HG03108 (cell line): ENCODE data around the gene FUZ.
A peak's percentile ranks its signal among the peaks of the same experiment; 100 is the strongest.

Experiments
- ATAC-seq: cut with Tn5 transposase; IDR thresholded peaks from one replicate; pipeline ENCODE4 v1.9.1; 2021; ENCODE audit warnings: moderate library complexity; ENCODE audit not compliant: unreplicated experiment

Gene FUZ

DNA sequence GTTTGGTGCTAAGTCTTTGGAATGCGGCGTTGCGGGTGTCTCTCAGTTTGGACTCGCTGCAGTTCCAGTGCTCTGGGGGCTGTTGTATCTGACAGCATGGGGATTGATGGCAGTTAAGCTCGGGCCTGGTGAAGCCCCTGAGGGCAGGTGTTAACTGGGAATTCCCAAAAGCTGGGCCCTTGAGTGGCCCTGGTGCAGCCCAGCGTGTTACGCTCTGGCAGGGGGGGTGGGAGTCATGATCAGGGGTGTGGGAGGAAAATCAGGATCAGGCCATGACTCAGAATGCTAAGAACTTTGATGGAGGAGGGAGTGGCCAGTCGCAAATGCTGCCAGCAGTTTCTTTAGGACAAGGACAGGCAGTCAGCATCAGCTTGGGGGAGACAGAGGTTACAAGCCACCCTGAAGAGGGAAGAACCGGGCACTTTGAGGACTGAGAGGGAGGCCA is 26.7 kb downstream of the FUZ start:
- no peak for ATAC-seq

- no peak for ATAC-seq
These were observed 30.6 kb downstream of the FUZ start for GRCh38 chr19:49782515-49782914.

- no peak for ATAC-seq
These were observed 31.7 kb downstream of the FUZ start for GRCh38 chr19:49781394-49781793.

- ATAC-seq, result no peak
These were observed 32.2 kb downstream of the FUZ start for GRCh38 chr19:49780861-49781260.

DNA sequence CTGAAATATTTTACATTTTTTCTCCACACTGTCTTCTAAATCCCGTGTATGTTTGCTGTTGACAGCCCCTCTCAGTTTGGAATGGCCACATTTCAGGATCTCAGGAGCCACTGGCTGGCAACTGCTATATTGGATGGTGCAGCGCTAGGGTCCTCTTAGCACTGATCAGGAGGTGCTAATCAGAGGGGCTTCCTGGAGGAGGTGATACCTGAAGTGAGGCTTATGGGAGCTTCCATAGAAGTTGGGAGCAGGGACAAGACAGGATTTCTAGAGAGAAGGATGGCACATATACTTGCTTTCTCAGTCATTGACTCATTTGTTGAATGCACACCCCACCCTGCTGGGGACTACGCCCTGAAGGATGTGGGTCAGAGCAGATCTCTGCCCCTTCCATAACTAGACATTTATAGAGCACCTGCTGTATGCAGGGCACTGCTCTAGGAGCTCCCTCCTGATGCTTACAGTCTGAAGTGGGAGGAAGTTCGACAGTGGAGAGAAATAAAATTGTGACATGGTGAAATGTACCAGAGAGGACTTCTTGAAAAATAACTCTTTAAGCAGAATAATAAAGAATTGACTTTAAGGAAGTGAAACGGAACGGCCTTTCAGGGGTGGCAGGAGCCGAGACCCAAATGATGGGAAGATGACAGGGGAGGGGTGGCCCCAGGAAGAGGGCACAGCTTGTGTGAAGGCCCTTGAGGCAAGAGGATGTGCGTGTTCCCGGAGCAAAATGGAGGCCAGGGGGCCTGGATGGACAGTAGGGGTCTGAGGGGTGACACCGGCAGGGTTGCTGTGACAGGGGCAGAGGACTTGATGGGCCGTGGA is 33.1 kb downstream of the FUZ start:
- ATAC-seq, result no peak

GRCh38 chr19:49776371-49776764 is 36.7 kb downstream of the FUZ start:
- ATAC-seq, result no peak

GRCh38 chr19:49775742-49776370 is 37.2 kb downstream of the FUZ start:
- no peak for ATAC-seq

- ATAC-seq, result no peak
These were observed 38.1 kb downstream of the FUZ start for GRCh38 chr19:49774969-49775368.

DNA sequence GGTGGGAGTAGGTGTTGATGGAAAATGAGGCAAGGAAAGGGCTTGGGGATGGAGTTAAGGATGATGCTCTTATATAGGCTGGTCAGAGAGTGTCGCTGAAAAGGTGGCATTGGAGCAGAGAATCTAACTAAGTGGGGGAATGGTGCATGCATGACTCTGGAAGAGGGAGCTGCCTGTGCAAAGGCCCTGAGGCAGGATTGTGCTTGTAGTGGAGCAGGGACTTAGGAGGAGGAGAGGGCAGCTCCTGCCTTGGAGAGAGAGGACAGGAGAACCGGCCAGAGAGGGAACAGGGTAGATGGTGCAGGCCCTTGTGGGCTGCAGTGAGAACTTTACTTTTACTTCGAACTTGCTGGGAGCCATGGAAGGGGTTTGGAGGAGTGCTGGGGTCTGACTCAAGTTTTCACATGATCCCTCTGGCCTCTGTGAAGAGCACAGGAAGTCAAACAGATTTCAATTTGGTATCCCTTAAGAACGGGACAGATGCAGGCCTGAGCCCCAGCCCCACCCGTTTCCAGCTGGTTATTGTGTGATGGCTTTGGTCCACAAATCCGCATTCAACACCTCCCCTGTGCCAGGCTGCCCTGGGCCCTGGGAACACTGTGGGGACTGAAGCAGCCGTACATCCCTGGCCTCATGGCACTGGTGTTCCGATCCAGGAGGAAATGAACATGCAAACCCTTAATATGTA is 39.3 kb downstream of the FUZ start:
- no peak for ATAC-seq

DNA sequence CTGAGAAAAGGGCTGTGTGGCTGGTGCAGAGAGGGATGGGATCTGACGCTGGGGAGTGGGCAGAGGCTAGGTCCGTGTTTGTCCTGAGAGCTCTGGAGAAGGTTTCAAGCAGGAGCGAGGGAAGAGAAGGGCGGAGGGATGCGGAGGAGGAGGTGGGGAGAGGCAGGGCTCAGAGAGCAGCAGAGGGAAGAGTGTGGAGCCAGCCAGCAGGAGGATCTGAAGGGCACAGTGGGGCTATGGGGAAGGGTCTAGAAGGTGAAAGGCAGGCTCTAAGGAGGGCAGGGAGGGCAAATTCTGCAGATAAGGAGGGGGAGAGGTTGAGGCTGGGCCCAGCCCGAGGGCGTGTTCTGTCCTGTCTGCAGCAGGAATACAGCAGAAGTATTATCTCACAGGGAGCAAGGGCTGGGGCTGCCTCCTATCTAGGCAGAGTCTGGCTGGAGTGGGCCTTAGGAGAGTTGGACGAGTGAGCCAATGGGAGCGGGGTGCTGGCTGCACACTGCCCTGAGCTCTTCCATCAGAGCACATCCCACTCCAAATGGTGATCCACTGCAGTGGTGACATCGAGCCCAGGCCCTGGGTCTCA is 40.2 kb downstream of the FUZ start:
- ATAC-seq, result no peak

DNA sequence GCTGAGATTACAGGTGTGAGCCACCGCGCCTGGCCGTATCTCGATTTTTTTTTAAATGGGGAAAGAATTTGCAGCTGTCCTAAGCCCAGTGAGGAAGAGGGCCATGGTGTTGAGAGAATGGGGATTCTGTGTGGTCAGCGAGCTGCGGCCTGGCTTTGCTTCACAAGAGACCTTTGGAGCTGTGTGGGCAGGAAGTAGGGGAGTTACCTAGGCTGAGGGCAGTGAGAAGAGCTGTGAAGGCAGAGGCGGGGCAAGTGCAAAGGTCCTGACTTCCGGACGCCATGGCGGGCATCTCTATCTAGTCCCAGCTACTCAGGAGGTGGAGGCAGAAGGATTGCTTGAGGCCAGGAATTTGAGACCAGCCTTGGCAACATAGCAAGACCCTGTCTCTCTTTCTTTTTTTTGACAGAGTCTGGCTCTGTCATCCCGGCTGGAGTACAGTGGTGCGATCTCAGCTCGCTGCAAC is 41.4 kb downstream of the FUZ start:
- ATAC-seq, result no peak

GRCh38 chr19:49770529-49770928 is 42.6 kb downstream of the FUZ start:
- no peak for ATAC-seq

GRCh38 chr19:49767967-49768581 is 45.0 kb downstream of the FUZ start:
- ATAC-seq, result no peak

- ATAC-seq, result no peak
These were observed 45.7 kb downstream of the FUZ start for GRCh38 chr19:49767381-49767780.

- peak; percentile 1 for ATAC-seq
These were observed 46.2 kb downstream of the FUZ start, which contains the start of gene AP2A1 for GRCh38 chr19:49766930-49767299. Gene AP2A1 (plus strand): TSS chr19:49767001. CDS start chr19:49767134, 133 bp downstream.

- ATAC-seq, result peak; percentile 88
These were observed 46.8 kb downstream of the FUZ start for GRCh38 chr19:49766007-49766929.

DNA sequence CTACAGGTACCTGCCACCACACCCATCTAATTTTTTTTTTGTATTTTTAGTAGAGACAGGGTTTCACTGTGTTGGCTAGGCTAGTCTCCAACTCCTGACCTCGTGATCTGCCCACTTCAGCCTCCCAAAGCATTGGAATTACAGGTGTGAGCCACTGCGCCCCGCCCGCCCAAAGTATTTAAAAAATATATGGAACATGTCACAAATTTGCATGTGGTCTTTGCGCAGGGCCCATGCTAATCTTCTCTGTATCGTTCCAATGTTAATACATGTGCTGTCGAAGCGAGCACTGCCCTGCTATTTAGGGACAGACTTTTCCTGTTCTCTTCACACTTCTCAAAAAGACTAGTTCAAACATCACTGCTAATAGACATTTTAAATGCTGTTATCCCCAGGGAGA is 48.8 kb downstream of the FUZ start:
- ATAC-seq, result no peak

GRCh38 chr19:49763230-49763629 is 49.9 kb downstream of the FUZ start, which contains the start of gene TSKS:
Gene TSKS (minus strand): TSS chr19:49763306. CDS start chr19:49763247, 59 bp downstream.
- no peak for ATAC-seq

GRCh38 chr19:49761625-49762311 is 51.3 kb downstream of the FUZ start:
- ATAC-seq, result no peak
